HepG2 (cell line): ENCODE data around the gene GTF2H3.

ENCODE experiments used
- IRF1 ChIP-seq: sonication (generic); formaldehyde crosslinking; IDR thresholded peaks from 2 replicates; pipeline ENCODE4 v1.4.0; 2020; ENCODE audit warnings: low read depth, mild to moderate bottlenecking, missing genetic modification reagents
- SUZ12 ChIP-seq: fragments of 150-350 bp; IDR thresholded peaks from 2 replicates; pipeline ENCODE4 v1.6.1; 2014; ENCODE audit warnings: low read depth, low read length
- ZKSCAN1 ChIP-seq: fragments of 150-350 bp; IDR thresholded peaks from 2 replicates; pipeline ENCODE4 v1.6.1; 2014; ENCODE audit warnings: low read length

- TF ChIP-seq ZKSCAN1 (no peak), IRF1 (CRISPR knock-in tag) (no peak), SUZ12 (no peak)
These were observed 26.5 kb downstream of the GTF2H3 start for GRCh38 chr12:123659996-123660727.
